ENCODE measurements around the gene GAL3ST2. TPM values are rescaled to one million over a fixed set of nuclear protein-coding genes. Genes with fewer than 3 reads are reported as not detected.

The GAL3ST2 gene
- polyA plus RNA-seq, 1 of the 3 experiments (the other 2 are of a cell fraction), result 0.15 TPM

DNA sequence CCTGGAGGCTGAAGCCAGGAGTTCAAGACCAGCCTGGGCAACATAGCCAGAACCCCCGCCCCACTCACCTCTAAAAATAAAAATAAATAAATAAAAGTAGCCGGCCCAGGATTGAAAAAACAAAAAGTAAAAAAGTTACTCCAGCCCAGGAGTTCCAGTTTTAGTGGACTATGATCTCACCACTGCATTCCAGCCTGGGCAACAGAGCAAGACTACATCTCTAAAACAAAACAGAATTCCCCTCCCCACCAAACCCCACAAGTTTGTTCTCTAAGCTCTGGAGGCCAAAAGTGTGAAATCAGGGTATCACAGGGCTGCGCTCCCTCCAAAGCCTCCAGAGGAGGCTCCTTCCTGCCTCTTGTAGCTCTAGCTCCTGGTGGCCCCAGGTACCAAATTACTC lies 40.5 kb upstream of the GAL3ST2 start:
- Histone ChIP-seq H2AFZ (ENCODE audit: low read depth) (no peak overlapping the region), H3K4me1 (ENCODE audit: control insufficient read depth in 1 of 2, insufficient read depth in 2 of 2, low read depth in 1 of 2, low read length in 1 of 2) (peaks cover 0 to 2% of the 10 kb centered on the region in 2 experiments; a peak in 1 of 4 replicates), H3K4me2 (peak overlapping the region; percentile 99; the same call in 1 of the 2 replicates), H4K20me1 (ENCODE audit: insufficient read depth) (peaks cover 22% of the 10 kb centered on the region), H3K36me3 (replicated peaks in 1 of 2; ENCODE audit: control insufficient read depth in 1 of 2, insufficient read depth in 2 of 2, low read length in 1 of 2) (peaks cover 4 to 7% of the 10 kb centered on the region in 2 experiments), H3K9me3 (no peaks in the 10 kb centered on the region), H3F3A (replicated peaks; ENCODE audit: insufficient read depth) (no peaks in the 10 kb centered on the region), H3K9me2 (no peaks in the 10 kb centered on the region), H3K4me3 (ENCODE audit: low read depth in 2 of 2, low read length in 1 of 2) (no peak overlapping the region), H3K27ac (ENCODE audit: low read depth in 2 of 2, low read length in 1 of 2) (no peak overlapping the region), H3K27me3 (ENCODE audit: insufficient read depth) (no peaks in the 10 kb centered on the region), H3K79me2 (ENCODE audit: insufficient read depth) (peaks cover 43% of the 10 kb centered on the region; the same call in 1 of the 2 replicates), H3K9ac (no peak overlapping the region)
- ChIA-PET CTCF (interaction anchor here (1.1 to 4.7 kb wide), 6 partner anchors 14 to 142 kb away, joined by 3 to 37 read pairs (median 9); partner anchors contain the start of gene ING5), POLR2A (no interaction called here)
- DNase-seq, result no peak
- WGBS (ENCODE audit: low lambda C conversion rate), result 77% methylated on average over 2 of the region's 3 CpGs
- TF ChIP-seq YY1 (IDR thresholded peaks at IDR 0.05; ENCODE audit: low read depth) (no peak), GATA2 (CRISPR knock-in tag; IDR thresholded peaks at IDR 0.05) (no peak)

DNA sequence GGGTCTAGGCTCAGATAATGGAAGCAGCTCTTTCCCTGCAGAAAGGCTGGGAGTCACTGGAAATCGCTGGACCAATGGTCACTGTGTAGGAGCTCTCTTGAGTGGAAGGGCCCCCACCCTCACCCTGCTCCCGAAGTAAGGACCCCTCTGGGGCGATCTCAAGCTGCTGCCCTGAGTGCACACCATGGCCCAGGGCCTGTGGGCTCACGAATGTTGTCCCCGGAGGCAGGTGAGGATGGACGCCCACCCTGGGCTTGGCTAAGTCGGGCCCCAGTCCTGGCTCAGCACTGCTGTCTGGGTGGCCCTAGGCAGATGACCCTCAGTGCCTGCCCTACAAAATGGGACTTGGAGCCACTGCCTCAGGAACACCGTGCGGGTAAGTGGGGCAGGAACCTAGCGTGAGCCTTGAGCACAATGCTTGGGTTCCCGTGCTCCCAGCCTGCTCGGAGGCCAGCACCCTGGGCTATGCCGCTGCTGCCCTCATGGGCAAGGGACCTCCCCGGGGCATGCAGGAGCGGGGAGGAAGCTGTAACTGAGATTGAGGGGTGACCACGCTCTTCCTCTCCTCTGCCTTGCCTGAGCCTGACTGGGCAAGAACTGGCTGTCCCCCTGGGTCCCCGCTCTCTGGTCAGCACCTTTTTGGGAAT lies 38.5 kb upstream of the GAL3ST2 start:
- no peak overlapping the region for H3K4me2 ChIP-seq
- H3K9me2 ChIP-seq, result no peaks in the 10 kb centered on the region
- POLR2A ChIA-PET, result no interaction called here
- no peak overlapping the region for H3K27ac ChIP-seq (ENCODE audit: low read depth in 2 of 2, low read length in 1 of 2)
- H3F3A ChIP-seq (replicated peaks; ENCODE audit: insufficient read depth), result no peaks in the 10 kb centered on the region
- no peak overlapping the region for H2AFZ ChIP-seq (ENCODE audit: low read depth)
- CTCF ChIA-PET, result no interaction called here
- peaks cover 32% of the 10 kb centered on the region for H4K20me1 ChIP-seq (ENCODE audit: insufficient read depth)
- no peak overlapping the region for H3K4me3 ChIP-seq (ENCODE audit: low read depth in 2 of 2, low read length in 1 of 2)
- H3K79me2 ChIP-seq (ENCODE audit: insufficient read depth), result peaks cover 43% of the 10 kb centered on the region; the same call in 1 of the 2 replicates
- H3K9me3 ChIP-seq, result no peaks in the 10 kb centered on the region
- no peak for DNase-seq
- peaks cover 0 to 2% of the 10 kb centered on the region in 2 experiments; a peak in 1 of 4 replicates for H3K4me1 ChIP-seq (ENCODE audit: control insufficient read depth in 1 of 2, insufficient read depth in 2 of 2, low read depth in 1 of 2, low read length in 1 of 2)
- H3K9ac ChIP-seq, result no peak overlapping the region
- 81% methylated on average over 4 of the region's 17 CpGs for WGBS (ENCODE audit: low lambda C conversion rate)
- peaks cover 4 to 7% of the 10 kb centered on the region in 2 experiments for H3K36me3 ChIP-seq (replicated peaks in 1 of 2; ENCODE audit: control insufficient read depth in 1 of 2, insufficient read depth in 2 of 2, low read length in 1 of 2)
- H3K27me3 ChIP-seq (ENCODE audit: insufficient read depth), result no peaks in the 10 kb centered on the region
- TF ChIP-seq SIN3A (IDR thresholded peaks at IDR 0.05; ENCODE audit: borderline replicate concordance, low read depth, low read length), result no peak
- no peak for TF ChIP-seq SMC3 (IDR thresholded peaks at IDR 0.05; ENCODE audit: low read depth, low read length)
- TF ChIP-seq FOXM1 (IDR thresholded peaks at IDR 0.05; ENCODE audit: low read depth), result no peak
- TF ChIP-seq ELF1 (IDR thresholded peaks at IDR 0.05), result no peak
- TF ChIP-seq CHD2 (IDR thresholded peaks at IDR 0.05; ENCODE audit: low read length, partially characterized antibody), result no peak
- TF ChIP-seq, protein P1, sequence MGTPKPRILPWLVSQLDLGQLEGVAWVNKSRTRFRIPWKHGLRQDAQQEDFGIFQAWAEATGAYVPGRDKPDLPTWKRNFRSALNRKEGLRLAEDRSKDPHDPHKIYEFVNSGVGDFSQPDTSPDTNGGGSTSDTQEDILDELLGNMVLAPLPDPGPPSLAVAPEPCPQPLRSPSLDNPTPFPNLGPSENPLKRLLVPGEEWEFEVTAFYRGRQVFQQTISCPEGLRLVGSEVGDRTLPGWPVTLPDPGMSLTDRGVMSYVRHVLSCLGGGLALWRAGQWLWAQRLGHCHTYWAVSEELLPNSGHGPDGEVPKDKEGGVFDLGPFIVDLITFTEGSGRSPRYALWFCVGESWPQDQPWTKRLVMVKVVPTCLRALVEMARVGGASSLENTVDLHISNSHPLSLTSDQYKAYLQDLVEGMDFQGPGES (IDR thresholded peaks at IDR 0.05; ENCODE audit: low read depth, low read length), result no peak
- no peak for TF ChIP-seq POLR2AphosphoS5 (IDR thresholded peaks at IDR 0.05; ENCODE audit: low read depth, low read length)
- TF ChIP-seq, protein P2, sequence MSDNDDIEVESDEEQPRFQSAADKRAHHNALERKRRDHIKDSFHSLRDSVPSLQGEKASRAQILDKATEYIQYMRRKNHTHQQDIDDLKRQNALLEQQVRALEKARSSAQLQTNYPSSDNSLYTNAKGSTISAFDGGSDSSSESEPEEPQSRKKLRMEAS (IDR thresholded peaks at IDR 0.05; ENCODE audit: low read depth), result no peak
- TF ChIP-seq NFIC (IDR thresholded peaks at IDR 0.05; ENCODE audit: borderline replicate concordance), result no peak
- TF ChIP-seq JUND (IDR thresholded peaks at IDR 0.05), result no peak
- no peak for TF ChIP-seq RAD21 (IDR thresholded peaks at IDR 0.05; ENCODE audit: low read length)
- no peak for TF ChIP-seq GABPA (IDR thresholded peaks at IDR 0.05; ENCODE audit: low read depth)
